Suppressor macrophage treated with lipopolysaccharide for 4 hours (primary cell): Measurements from ENCODE around the gene ITGB1.
"Not testable (repeated sequence)": the region's sequence is repeated elsewhere in the genome, so short reads cannot be mapped to it uniquely, and the experiment has no call there.

Experiments
- DNase-seq: peaks from one replicate; pipeline ENCODE4 v3.0.0-alpha.2; 2020

ITGB1 gene

GRCh38 chr10:32931593-32931992 lies 26.4 kb downstream of the ITGB1 start:
- DNase-seq: no peak

- no peak for DNase-seq
Observed at GRCh38 chr10:32930036-32930435, 28.0 kb downstream of the ITGB1 start.

GRCh38 chr10:32929634-32930033 lies 28.4 kb downstream of the ITGB1 start:
- no peak for DNase-seq

- DNase-seq: no peak
Observed at GRCh38 chr10:32927750-32928149, 30.3 kb downstream of the ITGB1 start.

GRCh38 chr10:32923849-32924248 lies 34.2 kb downstream of the ITGB1 start:
- DNase-seq: no peak

- DNase-seq: no peak
Observed at GRCh38 chr10:32923134-32923533, 34.9 kb downstream of the ITGB1 start.

- no peak for DNase-seq
Observed at GRCh38 chr10:32922170-32922569, 35.9 kb downstream of the ITGB1 start.

- DNase-seq: not testable (repeated sequence)
Observed at GRCh38 chr10:32917817-32918216, 40.2 kb downstream of the ITGB1 start.

GRCh38 chr10:32911285-32912016 lies 46.6 kb downstream of the ITGB1 start:
- no peak for DNase-seq

- not testable (repeated sequence) for DNase-seq
Observed at GRCh38 chr10:32909970-32910369, 48.1 kb downstream of the ITGB1 start.

GRCh38 chr10:32909456-32909855 lies 48.6 kb downstream of the ITGB1 start:
- no peak for DNase-seq

GRCh38 chr10:32906595-32906994 lies 51.4 kb downstream of the ITGB1 start:
- DNase-seq: no peak

- no peak for DNase-seq
Observed at GRCh38 chr10:32905466-32905865, 52.6 kb downstream of the ITGB1 start.

- no peak for DNase-seq
Observed at GRCh38 chr10:32901815-32902214, 56.2 kb downstream of the ITGB1 start.

GRCh38 chr10:32895200-32895968 lies 62.6 kb downstream of the ITGB1 start:
- not testable (repeated sequence) for DNase-seq

- DNase-seq: no peak
Observed at GRCh38 chr10:32893916-32894664, 63.9 kb downstream of the ITGB1 start.

- no peak for DNase-seq
Observed at GRCh38 chr10:32893434-32893833, 64.6 kb downstream of the ITGB1 start.

GRCh38 chr10:32891261-32891660 lies 66.8 kb downstream of the ITGB1 start:
- no peak for DNase-seq

GRCh38 chr10:32890444-32890843 lies 67.6 kb downstream of the ITGB1 start:
- no peak for DNase-seq

GRCh38 chr10:32889631-32890212 lies 68.3 kb downstream of the ITGB1 start:
- no peak for DNase-seq

GRCh38 chr10:32888161-32888927 lies 69.7 kb downstream of the ITGB1 start:
- no peak for DNase-seq

GRCh38 chr10:32887481-32887880 lies 70.5 kb downstream of the ITGB1 start:
- DNase-seq: no peak
